Activated naive CD8-positive, alpha-beta T cell treated with anti-CD3 and anti-CD28 coated beads, Interleukin-2, amount 50 U/mL, for 16 hours (primary cell): ENCODE data around the gene CHD5.

ENCODE experiments used
- DNase-seq: peaks from one replicate; pipeline ENCODE4 v3.0.0-alpha.2; 2020; ENCODE audit warnings: low read depth, low spot score

Gene CHD5

GRCh38 chr1:6113116-6113515, 67.0 kb downstream of the CHD5 start:
- DNase-seq = no peak

GRCh38 chr1:6112690-6113005, 67.5 kb downstream of the CHD5 start:
- DNase-seq = no peak

- DNase-seq = no peak
These were observed 68.0 kb downstream of the CHD5 start for GRCh38 chr1:6111991-6112689.

GRCh38 chr1:6111571-6111970, 68.5 kb downstream of the CHD5 start:
- DNase-seq = no peak

- DNase-seq = no peak
These were observed 69.8 kb downstream of the CHD5 start for GRCh38 chr1:6110326-6110725.

GRCh38 chr1:6109688-6110087, 70.4 kb downstream of the CHD5 start:
- no peak for DNase-seq

- no peak for DNase-seq
These were observed 71.0 kb downstream of the CHD5 start for GRCh38 chr1:6108937-6109614.

- no peak for DNase-seq
These were observed 71.6 kb downstream of the CHD5 start for GRCh38 chr1:6108476-6108875.

GRCh38 chr1:6107409-6108356, 72.4 kb downstream of the CHD5 start:
- no peak for DNase-seq

- no peak for DNase-seq
These were observed 73.1 kb downstream of the CHD5 start for GRCh38 chr1:6106977-6107376.

- DNase-seq = no peak
These were observed 73.8 kb downstream of the CHD5 start for GRCh38 chr1:6106321-6106731.

- DNase-seq = no peak
These were observed 74.4 kb downstream of the CHD5 start for GRCh38 chr1:6105763-6106162.

- DNase-seq = no peak
These were observed 74.9 kb downstream of the CHD5 start for GRCh38 chr1:6105218-6105679.

- no peak for DNase-seq
These were observed 75.5 kb downstream of the CHD5 start for GRCh38 chr1:6104631-6105030.

- no peak for DNase-seq
These were observed 76.1 kb downstream of the CHD5 start for GRCh38 chr1:6103854-6104530.

- DNase-seq = no peak
These were observed 76.8 kb downstream of the CHD5 start for GRCh38 chr1:6103111-6103853.

- no peak for DNase-seq
These were observed 77.6 kb downstream of the CHD5 start for GRCh38 chr1:6102532-6102845.

- no peak for DNase-seq
These were observed 78.1 kb downstream of the CHD5 start for GRCh38 chr1:6101826-6102531.

- DNase-seq = no peak
These were observed 79.0 kb downstream of the CHD5 start for GRCh38 chr1:6100861-6101783.
